Measurements from ENCODE around the gene ATAD3C. TPM values are rescaled to one million over a fixed set of nuclear protein-coding genes. Genes with fewer than 3 reads are reported as not detected.

ATAD3C gene
- total and polyA plus RNA-seq, 2 of the 8 experiments (the other 6 are each of a cell fraction or from before 2014, with no cell fraction given) = 2.0 to 2.7 TPM

- 93% methylated on average over 11 of the region's 13 CpGs; no CpG with 5 or more reads in 1 of the 2 experiments for WGBS, 2 experiments (ENCODE audit: extremely low coverage in 1 of 2, insufficient coverage in 1 of 2, insufficient read length in 1 of 2, insufficient replicate concordance in 2 of 2, low coverage in 1 of 2, low lambda C conversion rate in 2 of 2, missing lambda C conversion rate in 1 of 2)
- CTCF ChIA-PET (ENCODE audit: partially characterized antibody) = interaction anchor here (0.9 to 1.5 kb wide), 2 partner anchors 11 to 30 kb away, joined by 3 to 9 read pairs; no protein-coding TSS in a partner anchor
- no peak for TF ChIP-seq TBP (IDR thresholded peaks at IDR 0.05; ENCODE audit: low read depth, low read length)
- TF ChIP-seq RXRA (IDR thresholded peaks at IDR 0.05; ENCODE audit: insufficient read depth, low read depth, low read length) = no peak
- TF ChIP-seq ATF3 (IDR thresholded peaks at IDR 0.05; ENCODE audit: insufficient read depth, low read depth, low read length) = no peak
- TF ChIP-seq SRF (IDR thresholded peaks at IDR 0.05; ENCODE audit: low read depth, low read length) = no peak
- no peak for TF ChIP-seq RAD21 (IDR thresholded peaks at IDR 0.05 in 1 of 2, conservative IDR thresholded peaks at IDR 0.05 in 1 of 2; ENCODE audit: low read depth in 2 of 2, low read length in 2 of 2)
- TF ChIP-seq SAP30 (IDR thresholded peaks at IDR 0.05; ENCODE audit: insufficient read depth, insufficient replicate concordance, low read length) = no peak
- no peak for TF ChIP-seq CEBPB (IDR thresholded peaks at IDR 0.05; ENCODE audit: low read depth, low read length)
- TF ChIP-seq TAF7 (optimal IDR thresholded peaks at IDR 0.05; ENCODE audit: borderline replicate concordance, low read depth, low read length) = no peak
- TF ChIP-seq GTF2F1 (IDR thresholded peaks at IDR 0.05; ENCODE audit: borderline replicate concordance, low read depth, low read length) = no peak
- TF ChIP-seq SP4 (IDR thresholded peaks at IDR 0.05; ENCODE audit: low read length) = no peak
- TF ChIP-seq SIN3A (conservative IDR thresholded peaks at IDR 0.05 in 1 of 2, IDR thresholded peaks at IDR 0.05 in 1 of 2; ENCODE audit: low read depth in 1 of 2, low read length in 2 of 2) = no peak
- TF ChIP-seq CREB1 (IDR thresholded peaks at IDR 0.05) = no peak
- TF ChIP-seq BCL11A (IDR thresholded peaks at IDR 0.05; ENCODE audit: low read depth in 2 of 2, low read length in 2 of 2) = no peak
Observed at GRCh38 chr1:1411626-1412025, 37.9 kb upstream of the ATAD3C start.

More at GRCh38 chr1:1411626-1412025, 37.9 kb upstream of the ATAD3C start:
- H3K79me2 ChIP-seq (ENCODE audit: control insufficient read depth in 1 of 2, insufficient read depth in 2 of 2, low read length in 2 of 2) = peaks cover 11 to 21% of the 10 kb centered on the region in 2 experiments
- peaks cover 4 to 7% of the 10 kb centered on the region in 2 experiments; a peak in 1 of 4 replicates for H3K9me3 ChIP-seq (ENCODE audit: insufficient read depth in 2 of 2, low read depth in 1 of 2, low read length in 1 of 2)
- H2BK15ac ChIP-seq (ENCODE audit: low read length) = no peak overlapping the region
- DNase-seq (ENCODE audit: low read depth in 1 of 2, low spot score in 2 of 2) (no peak), FAIRE-seq (no peak)
- no peak overlapping the region for H2AFZ ChIP-seq (ENCODE audit: low read length)
- H3K27ac ChIP-seq (ENCODE audit: low read depth, low read length) = no peak overlapping the region
- peak overlapping the region; percentile 47 for H4K5ac ChIP-seq (ENCODE audit: insufficient read length, low read depth, low read length)
- no peak overlapping the region for H3K23ac ChIP-seq (ENCODE audit: insufficient read length)
- peak overlapping the region; percentile 78 for H3K4ac ChIP-seq (replicated peaks; ENCODE audit: insufficient read length, low read depth, low read length)
- peak overlapping the region; percentile 75; the same call in 1 of the 2 replicates for H2BK5ac ChIP-seq (ENCODE audit: low read depth, low read length)
- H3K27me3 ChIP-seq (replicated peaks in 1 of 4; ENCODE audit: control insufficient read depth in 3 of 4, extremely low read depth in 1 of 4, insufficient read depth in 3 of 4, low read length in 3 of 4) = no peaks in the 10 kb centered on the region
- no peak overlapping the region; a peak in 2 of 4 replicates for H3K4me2 ChIP-seq (ENCODE audit: insufficient read depth in 1 of 2, low read depth in 2 of 2, low read length in 2 of 2)
- no peak overlapping the region for H3K56ac ChIP-seq (replicated peaks; ENCODE audit: insufficient read length, low read depth, low read length)
- H3K14ac ChIP-seq (ENCODE audit: insufficient read length) = no peak overlapping the region
- no peak overlapping the region for H3K4me3 ChIP-seq (ENCODE audit: extremely low read depth in 1 of 4, insufficient read depth in 2 of 4, low read depth in 3 of 4, low read length in 4 of 4)
- H3K36me3 ChIP-seq (ENCODE audit: control insufficient read depth in 2 of 4, insufficient read depth in 4 of 4, low read length in 3 of 4) = peaks cover 0 to 19% (median 1%) of the 10 kb centered on the region in 4 experiments; a peak in 2 of 8 replicates
- no peak overlapping the region for H2BK20ac ChIP-seq (ENCODE audit: low read length)
- POLR2A ChIA-PET (ENCODE audit: partially characterized antibody) = interaction anchor here (0.9 to 4.8 kb wide), 13 partner anchors 9 to 67 kb away, joined by 3 to 27 read pairs (median 6); partner anchors contain the start of genes ANKRD65, AURKAIP1 and CCNL2
- H4K91ac ChIP-seq (replicated peaks; ENCODE audit: insufficient read length, low read length) = no peak overlapping the region
- H3K4me1 ChIP-seq (replicated peaks in 1 of 4; ENCODE audit: control insufficient read depth in 3 of 4, insufficient read depth in 4 of 4, low read length in 3 of 4) = peaks cover 5 to 20% (median 12%) of the 10 kb centered on the region in 4 experiments
- peak overlapping the region; percentile 13; the same call in 1 of the 2 replicates for H3K18ac ChIP-seq (ENCODE audit: extremely low read depth, low read length)
- no peaks in the 10 kb centered on the region for H4K20me1 ChIP-seq (replicated peaks in 1 of 2; ENCODE audit: control insufficient read depth in 1 of 2, insufficient read depth in 2 of 2, low read length in 2 of 2)
- no peaks in the 10 kb centered on the region for H3K23me2 ChIP-seq (ENCODE audit: low read depth, low read length)
- H3K9ac ChIP-seq (replicated peaks in 1 of 4; ENCODE audit: extremely low read depth in 1 of 4, low read depth in 3 of 4, low read length in 3 of 4) = no peak overlapping the region
- no peak overlapping the region for H2AK5ac ChIP-seq (ENCODE audit: low read depth, low read length)
- peak overlapping the region; percentile 89 for H4K8ac ChIP-seq (ENCODE audit: extremely low read depth, insufficient read depth, low read length)
- H2BK120ac ChIP-seq (replicated peaks; ENCODE audit: low read depth, low read length) = no peak overlapping the region
- H3K79me1 ChIP-seq (ENCODE audit: low read depth, low read length) = no peaks in the 10 kb centered on the region; the same call in 1 of the 2 replicates
- H2BK12ac ChIP-seq (ENCODE audit: low read depth, low read length) = 0 out of 2 replicates have a peak overlapping the region, but pooled peaks have one; percentile 60

Measured in H1 (cell line).